ENCODE results near the gene MCM9.

Gene MCM9

GRCh38 chr6:118800394-118801071 is 134.4 kb downstream of the MCM9 start (continued):
- TF ChIP-seq ZBTB11 (tag by site-specific recombination; conservative IDR thresholded peaks at IDR 0.05; ENCODE audit: low read depth) (no peak), ZNF654 (tag by site-specific recombination; IDR thresholded peaks at IDR 0.05; ENCODE audit: low read depth) (peak; percentile 93), ZNF2 (tag by site-specific recombination; IDR thresholded peaks at IDR 0.05) (0 out of 2 replicates have a peak, but pooled peaks have one; percentile 40), ZBTB20 (tag by site-specific recombination; IDR thresholded peaks at IDR 0.05) (no peak), ZNF561 (tag by site-specific recombination; IDR thresholded peaks at IDR 0.05; ENCODE audit: borderline replicate concordance) (0 out of 2 replicates have a peak, but pooled peaks have one; percentile 43), TCF7L2 (IDR thresholded peaks at IDR 0.05; ENCODE audit: borderline replicate concordance, low read depth, low read length) (peak; percentile 23; the same call in 1 of the 2 replicates), ZBTB17 (tag by site-specific recombination; IDR thresholded peaks at IDR 0.05) (0 out of 2 replicates have a peak, but pooled peaks have one; percentile 32)
- TF ChIP-seq, protein P1, sequence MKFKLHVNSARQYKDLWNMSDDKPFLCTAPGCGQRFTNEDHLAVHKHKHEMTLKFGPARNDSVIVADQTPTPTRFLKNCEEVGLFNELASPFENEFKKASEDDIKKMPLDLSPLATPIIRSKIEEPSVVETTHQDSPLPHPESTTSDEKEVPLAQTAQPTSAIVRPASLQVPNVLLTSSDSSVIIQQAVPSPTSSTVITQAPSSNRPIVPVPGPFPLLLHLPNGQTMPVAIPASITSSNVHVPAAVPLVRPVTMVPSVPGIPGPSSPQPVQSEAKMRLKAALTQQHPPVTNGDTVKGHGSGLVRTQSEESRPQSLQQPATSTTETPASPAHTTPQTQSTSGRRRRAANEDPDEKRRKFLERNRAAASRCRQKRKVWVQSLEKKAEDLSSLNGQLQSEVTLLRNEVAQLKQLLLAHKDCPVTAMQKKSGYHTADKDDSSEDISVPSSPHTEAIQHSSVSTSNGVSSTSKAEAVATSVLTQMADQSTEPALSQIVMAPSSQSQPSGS (tag by site-specific recombination; IDR thresholded peaks at IDR 0.05; ENCODE audit: low read depth), result no peak

DNA sequence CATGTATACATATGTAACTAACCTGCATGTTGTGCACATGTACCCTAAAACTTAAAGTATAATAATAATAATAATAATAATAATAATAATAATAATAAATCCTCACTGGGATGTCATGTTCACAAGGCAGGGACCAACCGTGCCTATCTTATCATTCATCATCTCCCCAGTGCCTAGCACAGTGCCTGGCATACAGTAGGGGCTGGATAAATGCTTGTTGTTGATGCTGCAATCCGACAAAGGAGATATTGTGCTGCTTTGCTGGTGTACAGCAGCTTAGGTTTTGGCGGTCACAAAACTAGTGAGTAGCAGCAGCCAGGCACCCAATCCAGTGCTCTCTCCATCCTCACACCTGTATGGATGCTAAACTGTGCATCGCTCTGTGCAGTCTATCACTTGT is 135.1 kb downstream of the MCM9 start:
- Histone ChIP-seq H3K4me1 (ENCODE audit: control insufficient read depth, insufficient read depth, low read length) (no peaks in the 10 kb centered on the region), H3K4me3 (ENCODE audit: low read depth, low read length) (no peak overlapping the region), H3K36me3 (ENCODE audit: control insufficient read depth in 2 of 2, insufficient read depth in 1 of 2, low read length in 2 of 2) (no peaks in the 10 kb centered on the region), H3K9me3 (ENCODE audit: control insufficient read depth, insufficient read depth, low read depth, low read length) (no peaks in the 10 kb centered on the region), H3K27ac (ENCODE audit: extremely low read depth, low read depth, low read length) (no peak overlapping the region)
- TF ChIP-seq ZSCAN30 (tag by site-specific recombination; IDR thresholded peaks at IDR 0.05) (no peak), ZNF549 (tag by site-specific recombination; IDR thresholded peaks at IDR 0.05) (no peak), ZNF10 (tag by site-specific recombination; IDR thresholded peaks at IDR 0.05) (no peak), ZNF670 (tag by site-specific recombination; IDR thresholded peaks at IDR 0.05; ENCODE audit: low read depth) (no peak), ZNF112 (tag by site-specific recombination; IDR thresholded peaks at IDR 0.05) (no peak), ZNF146 (tag by site-specific recombination; IDR thresholded peaks at IDR 0.05) (no peak), ZNF148 (tag by site-specific recombination; IDR thresholded peaks at IDR 0.05; ENCODE audit: borderline replicate concordance) (no peak), ZNF140 (tag by site-specific recombination; IDR thresholded peaks at IDR 0.05) (no peak), ZNF175 (tag by site-specific recombination; IDR thresholded peaks at IDR 0.05) (no peak), SP3 (tag by site-specific recombination; IDR thresholded peaks at IDR 0.05) (no peak), ZNF37A (tag by site-specific recombination; IDR thresholded peaks at IDR 0.05) (no peak), ZNF677 (tag by site-specific recombination; IDR thresholded peaks at IDR 0.05) (no peak), ZSCAN23 (tag by site-specific recombination; IDR thresholded peaks at IDR 0.05) (no peak)
- TF ChIP-seq, protein P2, sequence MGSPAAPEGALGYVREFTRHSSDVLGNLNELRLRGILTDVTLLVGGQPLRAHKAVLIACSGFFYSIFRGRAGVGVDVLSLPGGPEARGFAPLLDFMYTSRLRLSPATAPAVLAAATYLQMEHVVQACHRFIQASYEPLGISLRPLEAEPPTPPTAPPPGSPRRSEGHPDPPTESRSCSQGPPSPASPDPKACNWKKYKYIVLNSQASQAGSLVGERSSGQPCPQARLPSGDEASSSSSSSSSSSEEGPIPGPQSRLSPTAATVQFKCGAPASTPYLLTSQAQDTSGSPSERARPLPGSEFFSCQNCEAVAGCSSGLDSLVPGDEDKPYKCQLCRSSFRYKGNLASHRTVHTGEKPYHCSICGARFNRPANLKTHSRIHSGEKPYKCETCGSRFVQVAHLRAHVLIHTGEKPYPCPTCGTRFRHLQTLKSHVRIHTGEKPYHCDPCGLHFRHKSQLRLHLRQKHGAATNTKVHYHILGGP (tag by site-specific recombination; IDR thresholded peaks at IDR 0.05), result no peak
- TF ChIP-seq, protein P3, sequence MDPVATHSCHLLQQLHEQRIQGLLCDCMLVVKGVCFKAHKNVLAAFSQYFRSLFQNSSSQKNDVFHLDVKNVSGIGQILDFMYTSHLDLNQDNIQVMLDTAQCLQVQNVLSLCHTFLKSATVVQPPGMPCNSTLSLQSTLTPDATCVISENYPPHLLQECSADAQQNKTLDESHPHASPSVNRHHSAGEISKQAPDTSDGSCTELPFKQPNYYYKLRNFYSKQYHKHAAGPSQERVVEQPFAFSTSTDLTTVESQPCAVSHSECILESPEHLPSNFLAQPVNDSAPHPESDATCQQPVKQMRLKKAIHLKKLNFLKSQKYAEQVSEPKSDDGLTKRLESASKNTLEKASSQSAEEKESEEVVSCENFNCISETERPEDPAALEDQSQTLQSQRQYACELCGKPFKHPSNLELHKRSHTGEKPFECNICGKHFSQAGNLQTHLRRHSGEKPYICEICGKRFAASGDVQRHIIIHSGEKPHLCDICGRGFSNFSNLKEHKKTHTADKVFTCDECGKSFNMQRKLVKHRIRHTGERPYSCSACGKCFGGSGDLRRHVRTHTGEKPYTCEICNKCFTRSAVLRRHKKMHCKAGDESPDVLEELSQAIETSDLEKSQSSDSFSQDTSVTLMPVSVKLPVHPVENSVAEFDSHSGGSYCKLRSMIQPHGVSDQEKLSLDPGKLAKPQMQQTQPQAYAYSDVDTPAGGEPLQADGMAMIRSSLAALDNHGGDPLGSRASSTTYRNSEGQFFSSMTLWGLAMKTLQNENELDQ (tag by site-specific recombination; IDR thresholded peaks at IDR 0.05; ENCODE audit: low read depth), result no peak
- TF ChIP-seq, protein P1 (tag by site-specific recombination; IDR thresholded peaks at IDR 0.05; ENCODE audit: low read depth), result no peak
- POLR2A ChIA-PET, result no interaction called here
- CTCF ChIA-PET, result interaction anchor here (0.5 to 3.9 kb wide), 18 partner anchors 9 to 954 kb away, joined by 3 to 47 read pairs (median 4); no protein-coding TSS in a partner anchor
